Fibroblast of lung (primary cell): Measurements from ENCODE around the gene UBAP1L. TPM values are rescaled to one million over a fixed set of nuclear protein-coding genes. Genes with fewer than 3 reads are reported as not detected.

Experiments used
- DNase-seq, 2 donors: peaks; one replicate each; pipeline versions ENCODE4 v3.0.0 to v3.0.0-alpha.2; 2010; ENCODE audit warnings: low read depth in 2 of 2
- H2AFZ ChIP-seq: 2 replicates; pipeline ENCODE4 v1.5.1; 2012; ENCODE audit warnings: low read length, control low read depth, inconsistent platforms
- H3K27ac ChIP-seq: 2 replicates; pipeline ENCODE4 v1.5.1; 2011; ENCODE audit warnings: low read length, control low read depth; ENCODE audit not compliant: insufficient read depth
- H3K27me3 ChIP-seq: 2 replicates; pipeline ENCODE4 v1.5.1; 2011; ENCODE audit warnings: mild to moderate bottlenecking, low read length; ENCODE audit not compliant: control insufficient read depth, insufficient read depth
- H3K36me3 ChIP-seq: 2 replicates; pipeline ENCODE4 v1.5.1; 2011; ENCODE audit warnings: low read length; ENCODE audit not compliant: control insufficient read depth, insufficient read depth
- H3K4me1 ChIP-seq: 2 replicates; pipeline ENCODE4 v1.5.1; 2011; ENCODE audit warnings: low read length; ENCODE audit not compliant: control insufficient read depth, insufficient read depth; ENCODE audit errors: extremely low read depth
- H3K4me2 ChIP-seq: 2 replicates; pipeline ENCODE4 v1.5.1; 2011; ENCODE audit warnings: low read length, control low read depth; ENCODE audit not compliant: insufficient read depth; ENCODE audit errors: extremely low read depth
- H3K4me3 ChIP-seq, 4 experiments: fragments of 200-600 bp in 1 of 4; sonication (generic) in 1 of 4; replicated peaks in 1 of 4; 2 replicates each; pipeline ENCODE4 v1.5.1; 2011 to 2016; ENCODE audit warnings: low read length in 4 of 4, low read depth in 3 of 4, mild to moderate bottlenecking in 3 of 4, control low read depth in 2 of 4, inconsistent platforms in 1 of 4, mixed read lengths in 1 of 4; ENCODE audit not compliant: insufficient read depth in 1 of 4; ENCODE audit errors: control extremely low read depth in 1 of 4
- H3K79me2 ChIP-seq: 2 replicates; pipeline ENCODE4 v1.5.1; 2012; ENCODE audit warnings: mild to moderate bottlenecking, low read length, inconsistent platforms; ENCODE audit not compliant: control insufficient read depth, insufficient read depth
- H3K9ac ChIP-seq: 2 replicates; pipeline ENCODE4 v1.5.1; 2011; ENCODE audit warnings: mild to moderate bottlenecking, low read length, control low read depth; ENCODE audit not compliant: insufficient read depth
- H3K9me3 ChIP-seq: 2 replicates; pipeline ENCODE4 v1.5.1; 2012; ENCODE audit warnings: low read depth, low read length; ENCODE audit not compliant: control insufficient read depth, insufficient read depth
- H4K20me1 ChIP-seq: 2 replicates; pipeline ENCODE4 v1.5.1; 2011; ENCODE audit warnings: low read length; ENCODE audit not compliant: control insufficient read depth, insufficient read depth; ENCODE audit errors: extremely low read depth
- EZH2 ChIP-seq: IDR thresholded peaks from 2 replicates; pipeline ENCODE4 v1.5.1; 2012; ENCODE audit warnings: low read length, control low read depth, mild to moderate bottlenecking; ENCODE audit errors: missing control alignments
- polyA plus RNA-seq, 2 donors: library from polyadenylated mRNA; depleted of rRNA in 1 of 2; stranded (reverse) in 1 of 2; unstranded in 1 of 2; fragments of >200 nt; gene quantifications; 2 replicates each; pipeline ENCODE4 v1.2.1, GENCODE V29; 2011 to 2012; ENCODE audit warnings: missing spikeins in 1 of 2
- total RNA-seq: library from RNA; depleted of rRNA; stranded (reverse); fragments of >200 nt; gene quantifications from 2 replicates; pipeline ENCODE4 v1.2.1, GENCODE V29; 2014
- TF ChIP-seq, protein P1 (sequence below), 2 donors: IDR thresholded peaks in 1 of 2; conservative IDR thresholded peaks in 1 of 2; 1 replicate in 1 of 2; 2 replicates in 1 of 2; pipeline ENCODE4 v1.5.1; 2011 to 2012; ENCODE audit warnings: low read length in 2 of 2, control low read depth in 1 of 2, inconsistent platforms in 1 of 2, low read depth in 1 of 2, mild to moderate bottlenecking in 1 of 2

UBAP1L gene
- total and polyA plus RNA-seq, 2 donors (not counting 1 experiment from before 2014, with no cell fraction given): 0.33 to 0.99 TPM

DNA sequence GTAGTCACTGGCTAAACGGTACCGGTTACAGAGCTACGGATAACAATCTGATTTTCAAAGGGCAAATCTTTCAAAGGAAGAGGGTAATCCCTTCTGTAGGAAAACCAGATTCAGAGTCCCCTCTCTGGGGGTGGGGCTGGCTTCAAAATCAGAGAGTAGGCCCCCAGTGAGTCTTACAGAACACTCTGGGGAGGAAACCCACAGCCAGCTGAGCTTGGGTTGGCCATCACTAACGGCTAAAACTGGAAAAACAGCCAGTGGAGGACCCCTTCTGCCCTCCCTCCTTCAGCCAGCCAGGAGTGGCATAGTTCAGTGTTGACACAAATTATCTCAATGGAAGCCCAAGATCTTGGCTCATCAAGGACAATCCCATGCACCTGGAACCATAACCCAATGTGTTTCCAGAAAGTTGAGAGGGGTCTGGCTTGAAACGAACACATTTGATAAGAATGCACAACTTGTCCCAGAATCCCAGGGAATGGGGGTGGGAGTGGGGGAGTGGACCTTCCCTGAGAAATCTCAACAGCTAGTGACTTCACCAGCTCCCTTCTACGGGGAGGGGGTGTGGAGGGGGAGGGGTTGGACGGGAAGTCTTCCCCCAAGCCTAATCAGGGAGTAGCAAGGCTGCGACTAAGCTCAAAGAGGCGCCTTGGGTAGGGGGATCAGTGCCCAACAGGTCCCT is 48.2 kb downstream of the UBAP1L start:
- Histone ChIP-seq H3K79me2 (no peaks in the 10 kb centered on the region), H2AFZ (no peak overlapping the region), H3K4me2 (peak overlapping the region; percentile 75), H3K27ac (no peak overlapping the region), H3K4me1 (peaks cover 40% of the 10 kb centered on the region), H4K20me1 (no peaks in the 10 kb centered on the region), H3K9me3 (no peaks in the 10 kb centered on the region), H3K36me3 (no peaks in the 10 kb centered on the region), H3K4me3 (peak overlapping the region; percentile 36 to 80 (median 68)), H3K9ac (no peak overlapping the region), H3K27me3 (peaks cover 9% of the 10 kb centered on the region)
- TF ChIP-seq, protein P1, sequence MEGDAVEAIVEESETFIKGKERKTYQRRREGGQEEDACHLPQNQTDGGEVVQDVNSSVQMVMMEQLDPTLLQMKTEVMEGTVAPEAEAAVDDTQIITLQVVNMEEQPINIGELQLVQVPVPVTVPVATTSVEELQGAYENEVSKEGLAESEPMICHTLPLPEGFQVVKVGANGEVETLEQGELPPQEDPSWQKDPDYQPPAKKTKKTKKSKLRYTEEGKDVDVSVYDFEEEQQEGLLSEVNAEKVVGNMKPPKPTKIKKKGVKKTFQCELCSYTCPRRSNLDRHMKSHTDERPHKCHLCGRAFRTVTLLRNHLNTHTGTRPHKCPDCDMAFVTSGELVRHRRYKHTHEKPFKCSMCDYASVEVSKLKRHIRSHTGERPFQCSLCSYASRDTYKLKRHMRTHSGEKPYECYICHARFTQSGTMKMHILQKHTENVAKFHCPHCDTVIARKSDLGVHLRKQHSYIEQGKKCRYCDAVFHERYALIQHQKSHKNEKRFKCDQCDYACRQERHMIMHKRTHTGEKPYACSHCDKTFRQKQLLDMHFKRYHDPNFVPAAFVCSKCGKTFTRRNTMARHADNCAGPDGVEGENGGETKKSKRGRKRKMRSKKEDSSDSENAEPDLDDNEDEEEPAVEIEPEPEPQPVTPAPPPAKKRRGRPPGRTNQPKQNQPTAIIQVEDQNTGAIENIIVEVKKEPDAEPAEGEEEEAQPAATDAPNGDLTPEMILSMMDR (conservative IDR thresholded peaks at IDR 0.05 in 1 of 2, IDR thresholded peaks at IDR 0.05 in 1 of 2; ENCODE audit: low read depth in 1 of 2, low read length in 2 of 2): no peak
- no peak for TF ChIP-seq EZH2
- no peak for DNase-seq

DNA sequence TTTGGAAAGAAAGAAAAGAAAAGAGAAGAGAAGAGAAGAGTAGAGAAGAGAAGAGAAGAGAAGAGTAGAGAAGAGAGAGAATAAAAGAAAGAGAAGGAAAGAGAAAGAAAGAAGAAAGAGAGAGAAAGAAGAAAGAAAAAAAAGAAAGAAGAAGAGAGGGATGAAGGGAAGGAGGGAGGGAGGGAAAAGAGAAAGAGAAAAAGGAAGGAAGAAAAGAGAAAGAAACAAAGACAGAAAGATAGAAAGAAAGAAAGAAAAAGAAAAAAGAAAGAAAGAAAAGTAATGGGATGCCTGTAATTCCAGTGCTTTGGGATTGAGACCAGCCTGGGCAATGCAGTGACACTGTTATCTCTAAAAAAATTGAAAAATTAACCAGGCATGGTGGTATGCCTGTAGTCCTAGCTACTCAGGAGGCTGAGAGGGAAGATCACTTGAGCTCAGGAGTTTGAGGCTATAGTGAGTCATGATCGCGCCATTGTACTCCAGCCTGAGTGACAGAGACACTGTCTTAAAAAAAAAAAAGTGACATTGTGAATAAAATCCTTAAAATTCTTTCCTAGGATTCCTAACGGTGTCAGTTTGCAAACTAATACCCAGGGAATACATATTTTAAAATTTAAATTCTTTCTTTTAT is 48.9 kb downstream of the UBAP1L start:
- H3K27me3 ChIP-seq: peaks cover 9% of the 10 kb centered on the region

DNA sequence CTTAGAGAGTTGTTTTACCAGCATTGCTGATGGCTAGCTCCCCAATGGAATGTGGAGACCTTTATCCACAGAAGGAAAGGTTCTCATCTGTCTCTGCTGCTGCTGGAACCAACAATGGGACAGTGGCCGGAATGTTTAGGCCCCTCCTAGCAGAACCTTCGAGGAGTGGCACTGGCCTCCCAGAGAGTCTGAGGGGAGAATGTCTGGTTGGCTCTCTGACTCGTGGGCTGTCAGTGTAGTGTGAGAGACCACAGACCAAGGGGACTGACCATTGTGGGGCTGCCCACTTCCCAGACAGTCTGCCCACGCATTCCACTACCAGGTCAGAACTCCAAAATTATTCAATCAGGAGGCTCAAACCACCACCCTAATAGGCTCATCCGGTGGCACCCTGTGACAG is 52.3 kb downstream of the UBAP1L start:
- Histone ChIP-seq H3K36me3 (no peaks in the 10 kb centered on the region), H3K27me3 (peaks cover 9% of the 10 kb centered on the region), H3K4me1 (peaks cover 9% of the 10 kb centered on the region), H3K79me2 (no peaks in the 10 kb centered on the region), H3K27ac (no peak overlapping the region), H3K4me2 (no peak overlapping the region), H3K4me3 (no peak overlapping the region), H3K9me3 (no peaks in the 10 kb centered on the region), H4K20me1 (no peaks in the 10 kb centered on the region), H2AFZ (no peak overlapping the region), H3K9ac (no peak overlapping the region)
- TF ChIP-seq, protein P1 (conservative IDR thresholded peaks at IDR 0.05 in 1 of 2, IDR thresholded peaks at IDR 0.05 in 1 of 2; ENCODE audit: low read depth in 1 of 2, low read length in 2 of 2): no peak
- TF ChIP-seq EZH2: no peak
- no peak for DNase-seq

More for the DNA sequence above, 48.9 kb downstream of the UBAP1L start:
- TF ChIP-seq, protein P1 (conservative IDR thresholded peaks at IDR 0.05 in 1 of 2, IDR thresholded peaks at IDR 0.05 in 1 of 2; ENCODE audit: low read depth in 1 of 2, low read length in 2 of 2): no peak
- no peak for TF ChIP-seq EZH2
- H3K4me2 ChIP-seq: peak overlapping the region; percentile 65
- H3K27ac ChIP-seq: no peak overlapping the region
- peak overlapping the region; percentile 36 to 80 (median 58) for H3K4me3 ChIP-seq
- no peak overlapping the region for H2AFZ ChIP-seq
- no peaks in the 10 kb centered on the region for H3K79me2 ChIP-seq
- peaks cover 34% of the 10 kb centered on the region for H3K4me1 ChIP-seq
- no peaks in the 10 kb centered on the region for H3K9me3 ChIP-seq
- peak in 1 of 2 donors; percentile 52 for DNase-seq
- H4K20me1 ChIP-seq: no peaks in the 10 kb centered on the region
- H3K36me3 ChIP-seq: no peaks in the 10 kb centered on the region
- H3K9ac ChIP-seq: no peak overlapping the region
